HL-60/S4 (cell line): ENCODE measurements around the gene OR10G4.
"Not testable (repeated sequence)": the region's sequence is repeated elsewhere in the genome, so short reads cannot be mapped to it uniquely, and the experiment has no call there.

Experiments used
- in situ Hi-C: fragments of 300-500 bp; cut with MboI; formaldehyde crosslinking; loops from 2 replicates; pipeline ENCODE4 v1.14.3; 2022; ENCODE audit warnings: low sequenced_read_pairs

OR10G4 gene, protein sequence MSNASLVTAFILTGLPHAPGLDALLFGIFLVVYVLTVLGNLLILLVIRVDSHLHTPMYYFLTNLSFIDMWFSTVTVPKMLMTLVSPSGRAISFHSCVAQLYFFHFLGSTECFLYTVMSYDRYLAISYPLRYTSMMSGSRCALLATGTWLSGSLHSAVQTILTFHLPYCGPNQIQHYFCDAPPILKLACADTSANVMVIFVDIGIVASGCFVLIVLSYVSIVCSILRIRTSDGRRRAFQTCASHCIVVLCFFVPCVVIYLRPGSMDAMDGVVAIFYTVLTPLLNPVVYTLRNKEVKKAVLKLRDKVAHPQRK

DNA sequence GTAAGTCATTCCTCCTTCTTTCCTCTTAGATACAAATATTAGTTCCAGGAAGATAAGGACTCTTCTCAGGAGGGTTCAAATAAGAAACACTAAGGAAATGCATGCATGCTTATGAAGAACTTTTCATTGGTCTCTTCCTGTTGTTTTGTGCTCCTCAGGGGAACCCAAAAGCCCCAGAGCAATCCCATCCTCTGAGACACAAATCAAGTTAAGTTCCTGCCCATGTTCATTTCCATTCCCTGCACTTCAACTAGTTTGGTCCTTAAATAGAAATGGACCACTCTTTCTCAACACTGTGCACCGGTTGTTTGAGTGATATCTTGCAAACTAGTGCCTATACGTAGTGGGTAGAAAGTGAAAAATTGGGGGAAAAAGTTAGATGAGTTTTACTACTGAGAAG lies at the start of gene OR10G4:
Gene OR10G4 (plus strand): TSS at position 301 of the 400 bp plus-strand sequence. CDS start 2,578 bp downstream, outside the sequence.
- in situ Hi-C loops: no loop called here

DNA sequence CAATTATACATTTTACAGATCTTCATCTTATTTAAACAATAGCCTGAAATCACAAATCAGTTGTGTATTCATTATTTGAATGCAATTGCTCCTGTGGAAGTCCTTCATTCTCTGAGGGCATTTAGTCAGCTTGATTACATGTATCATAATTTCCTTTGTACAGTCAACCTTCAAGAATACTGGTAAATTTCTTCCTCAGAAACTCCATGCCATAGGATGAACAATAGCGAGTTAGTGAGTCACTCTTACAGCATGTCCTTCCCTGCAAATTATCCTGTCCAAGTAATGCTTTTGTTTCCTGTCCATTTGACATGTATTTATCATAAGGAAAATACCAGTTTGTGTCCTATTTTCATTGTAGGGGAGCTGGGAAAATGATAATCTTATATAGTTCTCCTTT lies 39.0 kb upstream of the OR10G4 start:
- in situ Hi-C loops: no loop called here

GRCh38 chr11:123976770-123977560 lies 35.8 kb upstream of the OR10G4 start:
- in situ Hi-C loops: no loop called here

DNA sequence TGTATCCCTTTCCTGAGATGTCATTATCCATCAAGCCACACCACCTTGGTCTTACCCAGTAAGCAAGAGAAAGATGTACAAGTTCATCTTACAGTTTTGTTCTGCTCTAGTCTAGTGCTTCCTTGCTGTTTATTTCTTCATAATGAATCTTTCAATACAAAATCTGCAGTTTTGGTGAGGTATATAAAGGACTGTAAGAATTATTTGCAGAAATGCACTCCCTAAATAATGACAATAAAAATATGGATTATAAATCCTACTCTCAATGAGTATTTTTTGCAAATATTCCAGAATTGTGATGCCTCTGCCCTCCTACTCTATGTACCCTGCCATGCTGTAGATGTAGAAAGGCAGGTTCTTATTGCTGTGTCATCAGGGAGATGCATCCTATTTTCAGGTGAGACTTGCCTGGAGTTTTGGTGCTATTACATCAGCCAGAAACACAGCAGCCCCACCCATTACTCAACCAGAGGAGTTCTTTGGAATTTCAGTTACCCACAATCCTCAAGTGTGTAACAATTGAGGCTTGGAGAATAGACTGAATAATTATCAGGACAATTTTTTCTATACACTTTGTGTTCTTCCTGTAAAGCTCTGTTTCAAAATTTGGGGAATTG lies 35.0 kb upstream of the OR10G4 start, which contains the start of gene OR10S1:
Gene OR10S1 (minus strand): TSS at position 51 of the 617 bp plus-strand sequence. CDS start 117 bp downstream, outside the sequence.
- in situ Hi-C loops: no loop called here

- in situ Hi-C loops: no loop called here
Measured at GRCh38 chr11:123979311-123979710, 33.5 kb upstream of the OR10G4 start.

GRCh38 chr11:123995119-123995518 lies 17.7 kb upstream of the OR10G4 start, which contains the start of gene OR10G6:
OR10G6 (minus strand) TSS chr11:123995161; CDS start chr11:123995161, 0 bp downstream.
- in situ Hi-C loops: no loop called here

- in situ Hi-C loops: not testable (repeated sequence)
Measured at GRCh38 chr11:124015837-124016236, 3.0 kb downstream of the OR10G4 start.

GRCh38 chr11:124026498-124026897 lies 13.7 kb downstream of the OR10G4 start, which contains the start of gene OR10G8:
OR10G8 (plus strand) TSS chr11:124026798; CDS start chr11:124029623, 2,825 bp downstream.
- in situ Hi-C loops: no loop called here

DNA sequence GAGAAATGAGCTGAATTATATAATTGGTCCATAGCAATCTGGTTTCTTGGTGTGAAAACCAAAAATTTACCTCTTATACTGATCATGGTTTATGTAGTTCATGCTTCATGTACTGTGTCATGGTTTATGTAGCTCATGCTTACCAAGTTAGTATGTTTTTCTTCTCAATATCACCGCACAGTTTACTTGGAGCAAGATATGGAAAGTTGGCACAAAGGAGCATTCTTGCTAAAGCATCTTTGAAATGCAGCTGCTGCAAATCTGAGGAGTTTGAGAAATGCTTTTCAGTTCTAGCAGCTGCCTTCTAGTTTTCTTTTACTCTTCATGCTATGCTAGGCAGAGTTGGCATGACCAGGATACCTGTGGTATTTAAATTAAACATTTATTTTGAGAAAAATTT lies 23.9 kb downstream of the OR10G4 start:
- in situ Hi-C loops: no loop called here

GRCh38 chr11:124039557-124039956 lies 26.8 kb downstream of the OR10G4 start:
- in situ Hi-C loops: no loop called here

GRCh38 chr11:124041254-124041653 lies 28.5 kb downstream of the OR10G4 start, which contains the start of gene OR10G7:
OR10G7 (minus strand) TSS chr11:124041325; CDS start chr11:124039001, 2,324 bp downstream.
- in situ Hi-C loops: no loop called here

GRCh38 chr11:124043420-124043819 lies 30.6 kb downstream of the OR10G4 start:
- in situ Hi-C loops: no loop called here

DNA sequence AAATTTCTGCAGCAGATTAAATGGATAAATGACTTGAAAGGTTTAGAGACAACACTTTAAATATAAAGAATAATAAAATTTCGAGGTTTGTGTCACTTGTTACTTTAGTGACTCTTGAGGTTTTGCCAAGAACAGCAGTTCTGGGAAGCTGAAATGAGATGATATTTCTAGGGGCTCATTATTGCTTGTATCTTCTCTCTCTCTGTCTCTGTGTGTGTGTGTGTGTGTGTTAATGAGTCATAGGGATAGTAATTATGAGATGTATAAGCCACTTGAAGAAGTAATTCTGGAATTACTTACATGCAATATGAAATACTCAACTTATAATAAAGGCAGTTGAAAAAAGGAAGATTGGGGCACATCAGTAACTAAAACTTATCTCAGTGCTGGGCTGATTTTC lies 38.0 kb downstream of the OR10G4 start:
- in situ Hi-C loops: no loop called here

DNA sequence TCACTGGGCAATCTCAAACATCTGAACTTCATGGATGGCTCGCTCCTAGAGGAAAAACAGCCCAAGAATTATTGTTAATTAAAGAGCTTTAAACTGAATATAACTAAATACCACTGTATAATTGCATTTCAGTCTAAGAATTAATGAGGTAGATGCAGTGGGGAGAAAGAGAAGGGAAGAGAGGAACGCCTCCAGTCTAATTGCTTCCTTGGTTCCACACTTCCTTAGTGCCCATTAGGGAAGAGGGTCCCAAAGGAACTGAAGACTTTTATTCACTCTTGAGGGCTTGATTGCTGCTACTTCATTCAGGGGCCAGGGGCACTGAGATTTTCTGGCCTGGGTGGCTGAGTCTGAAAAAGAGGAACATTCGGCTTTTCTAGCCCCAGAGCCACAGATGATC lies 40.2 kb downstream of the OR10G4 start:
- in situ Hi-C loops: no loop called here
